ENCODE measurements around the gene SHROOM3. TPM values are rescaled to one million over a fixed set of nuclear protein-coding genes. Genes with fewer than 3 reads are reported as not detected.

SHROOM3 gene
- total RNA-seq, 1 donor from 2014 or later, result 0.55 TPM

- DNase-seq (no peak), ATAC-seq (ENCODE audit: low read depth) (no peak)
- Mint-ChIP-seq H3K9me3 (no peaks in the 10 kb centered on the region), H3K27me3 (peaks cover 22% of the 10 kb centered on the region), H3K4me3 (no peak overlapping the region), H3K4me1 (no peaks in the 10 kb centered on the region), H3K27ac (no peak overlapping the region), H3K36me3 (ENCODE audit: low read depth) (no peaks in the 10 kb centered on the region)
- POLR2A ChIA-PET, result no interaction called here
- intact Hi-C loops (cut with micrococcal nuclease), result no loop called here
- TF ChIP-seq CTCF (IDR thresholded peaks at IDR 0.05), result no peak
- CTCF ChIA-PET, result no interaction called here
These were observed 191.8 kb downstream of the SHROOM3 start for GRCh38 chr4:76626686-76627465.

- TF ChIP-seq CTCF (IDR thresholded peaks at IDR 0.05), result no peak
- no peaks in the 10 kb centered on the region for H3K9me3 Mint-ChIP-seq
- peaks cover 26% of the 10 kb centered on the region for H3K27me3 Mint-ChIP-seq
- no peak overlapping the region for H3K27ac Mint-ChIP-seq
- intact Hi-C loops (cut with micrococcal nuclease), result no loop called here
- H3K4me3 Mint-ChIP-seq, result no peak overlapping the region
- DNase-seq (no peak), ATAC-seq (ENCODE audit: low read depth) (no peak)
- POLR2A ChIA-PET, result no interaction called here
- H3K4me1 Mint-ChIP-seq, result no peaks in the 10 kb centered on the region
- H3K36me3 Mint-ChIP-seq (ENCODE audit: low read depth), result no peaks in the 10 kb centered on the region
- CTCF ChIA-PET, result no interaction called here
These were observed 193.2 kb downstream of the SHROOM3 start for GRCh38 chr4:76628251-76628650.

GRCh38 chr4:76630741-76631140 is 195.7 kb downstream of the SHROOM3 start:
- Mint-ChIP-seq H3K4me3 (no peak overlapping the region), H3K36me3 (ENCODE audit: low read depth) (no peaks in the 10 kb centered on the region), H3K27ac (no peak overlapping the region), H3K4me1 (no peaks in the 10 kb centered on the region), H3K9me3 (no peaks in the 10 kb centered on the region), H3K27me3 (peaks cover 19% of the 10 kb centered on the region)
- POLR2A ChIA-PET, result no interaction called here
- ATAC-seq (ENCODE audit: low read depth), result no peak
- intact Hi-C loops (cut with micrococcal nuclease), result no loop called here
- DNase-seq, result no peak
- TF ChIP-seq CTCF (IDR thresholded peaks at IDR 0.05), result no peak
- CTCF ChIA-PET, result no interaction called here

GRCh38 chr4:76634220-76634619 is 199.2 kb downstream of the SHROOM3 start:
- Mint-ChIP-seq H3K9me3 (no peaks in the 10 kb centered on the region), H3K27me3 (peaks cover 13% of the 10 kb centered on the region), H3K36me3 (ENCODE audit: low read depth) (no peaks in the 10 kb centered on the region), H3K4me1 (no peaks in the 10 kb centered on the region), H3K4me3 (no peak overlapping the region), H3K27ac (no peak overlapping the region)
- TF ChIP-seq CTCF (IDR thresholded peaks at IDR 0.05), result no peak
- DNase-seq (no peak), ATAC-seq (ENCODE audit: low read depth) (no peak)
- CTCF ChIA-PET, result no interaction called here
- POLR2A ChIA-PET, result no interaction called here
- intact Hi-C loops (cut with micrococcal nuclease), result no loop called here

GRCh38 chr4:76637712-76638361 is 202.8 kb downstream of the SHROOM3 start:
- no peak for TF ChIP-seq CTCF (IDR thresholded peaks at IDR 0.05)
- CTCF ChIA-PET, result no interaction called here
- H3K27me3 Mint-ChIP-seq, result peaks cover 9% of the 10 kb centered on the region

More at GRCh38 chr4:76637712-76638361, 202.8 kb downstream of the SHROOM3 start:
- H3K27ac Mint-ChIP-seq, result no peak overlapping the region
- no peaks in the 10 kb centered on the region for H3K36me3 Mint-ChIP-seq (ENCODE audit: low read depth)
- H3K4me3 Mint-ChIP-seq, result no peak overlapping the region
- POLR2A ChIA-PET, result no interaction called here
- intact Hi-C loops (cut with micrococcal nuclease), result no loop called here
- DNase-seq (no peak), ATAC-seq (ENCODE audit: low read depth) (no peak)
- H3K4me1 Mint-ChIP-seq, result no peaks in the 10 kb centered on the region
- H3K9me3 Mint-ChIP-seq, result no peaks in the 10 kb centered on the region

Data from activated B cell treated with CpG ODN at 0.5 μM for 24 hours (primary cell).